Hepatocyte (in vitro differentiated cells): Measurements from ENCODE around the gene LRRC57.

Experiments used
- CTCF ChIP-seq: fragments of 200-600 bp; sonication (generic); IDR thresholded peaks from 2 replicates; pipeline ENCODE4 v1.5.1; 2016; ENCODE audit warnings: antibody characterized with exemption, mild to moderate bottlenecking; ENCODE audit not compliant: poor library complexity
- EZH2 ChIP-seq: fragments of 200-600 bp; sonication (generic); IDR thresholded peaks from 2 replicates; pipeline ENCODE4 v1.6.1; 2016; ENCODE audit warnings: antibody characterized with exemption, mild to moderate bottlenecking, borderline replicate concordance
- EZH2phosphoT487 ChIP-seq: fragments of 200-600 bp; sonication (generic); IDR thresholded peaks from one replicate; pipeline ENCODE4 v1.6.1; 2018; ENCODE audit warnings: antibody characterized with exemption, mild to moderate bottlenecking, low read depth, moderate library complexity; ENCODE audit not compliant: unreplicated experiment, severe bottlenecking

GRCh38 chr15:42578984-42579537, 30.5 kb upstream of the LRRC57 start:
- TF ChIP-seq CTCF (no peak), EZH2 (no peak), EZH2phosphoT487 (no peak)
